Small intestine (tissue), 7 donors: ENCODE results near the gene POU2F3. TPM values are rescaled to one million over a fixed set of nuclear protein-coding genes. Genes with fewer than 3 reads are reported as not detected.

Source experiments
- DNase-seq, 2 donors: peaks; one replicate each; pipeline versions ENCODE4 v3.0.0 to v3.0.0-alpha.2; 2013
- FAIRE-seq: peaks from 2 replicates; lab custom pipeline; 2012; peaks lifted over from hg19 to GRCh38; lab: Jason Lieb, UNC
- H3K27ac ChIP-seq, 3 donors: one replicate each; pipeline ENCODE4 v1.5.1; 2013; ENCODE audit warnings: low read length in 2 of 3, mild to moderate bottlenecking in 2 of 3, control low read depth in 1 of 3, inconsistent platforms in 1 of 3, low read depth in 1 of 3, moderate library complexity in 1 of 3
- H3K27me3 ChIP-seq, 3 donors: one replicate each; pipeline ENCODE4 v1.6.1; 2013; ENCODE audit warnings: low read length in 3 of 3, inconsistent platforms in 1 of 3; ENCODE audit not compliant: control insufficient read depth in 3 of 3, insufficient read depth in 3 of 3
- H3K36me3 ChIP-seq, 3 donors: one replicate each; pipeline ENCODE4 v1.6.1; 2013; ENCODE audit warnings: low read length in 3 of 3, inconsistent platforms in 1 of 3, low read depth in 1 of 3, mild to moderate bottlenecking in 1 of 3, moderate library complexity in 1 of 3; ENCODE audit not compliant: control insufficient read depth in 3 of 3, insufficient read depth in 2 of 3
- H3K4me1 ChIP-seq, 3 donors: one replicate each; pipeline ENCODE4 v1.6.1; 2013; ENCODE audit warnings: low read length in 2 of 3, inconsistent platforms in 1 of 3, low read depth in 1 of 3, mild to moderate bottlenecking in 1 of 3, moderate library complexity in 1 of 3; ENCODE audit not compliant: control insufficient read depth in 3 of 3, insufficient read depth in 2 of 3
- H3K4me3 ChIP-seq, 3 donors: one replicate each; pipeline ENCODE4 v1.5.1; 2013; ENCODE audit warnings: low read length in 3 of 3, control low read depth in 1 of 3, inconsistent platforms in 1 of 3, low read depth in 1 of 3, mild to moderate bottlenecking in 1 of 3, moderate library complexity in 1 of 3
- H3K9me3 ChIP-seq, 2 donors: one replicate each; pipeline ENCODE4 v1.6.1; 2013; ENCODE audit warnings: low read depth in 1 of 2, low read length in 1 of 2; ENCODE audit not compliant: control insufficient read depth in 2 of 2, insufficient read depth in 1 of 2
- WGBS, 3 donors: extraction: QIAGEN DNeasy Blood & Tissue Kit; methylation state at CpG; one replicate each; pipeline ENCODE4 v1.1.7; 2013; 5-methylcytosine and 5-hydroxymethylcytosine counted together
- polyA plus RNA-seq, 4 donors: library from polyadenylated mRNA; stranded (reverse) in 3 of 4; unstranded in 1 of 4; fragments of 200-250 nt in 3 of 4; fragments of 120-200 nt in 1 of 4; gene quantifications; one replicate each; pipeline versions ENCODE4 v1.2.1 to v1.2.3, GENCODE V29; 2013
- donor health status: healthy with polysubstance abuse.
- donor health status: control.
- donor health status: control.
- donor health status: Bipolar disorder and iron deficiency.
- donor health status: healthy.

Gene POU2F3
- polyA plus RNA-seq, 4 donors = 1.0 to 1.6 (median 1.4) TPM

DNA sequence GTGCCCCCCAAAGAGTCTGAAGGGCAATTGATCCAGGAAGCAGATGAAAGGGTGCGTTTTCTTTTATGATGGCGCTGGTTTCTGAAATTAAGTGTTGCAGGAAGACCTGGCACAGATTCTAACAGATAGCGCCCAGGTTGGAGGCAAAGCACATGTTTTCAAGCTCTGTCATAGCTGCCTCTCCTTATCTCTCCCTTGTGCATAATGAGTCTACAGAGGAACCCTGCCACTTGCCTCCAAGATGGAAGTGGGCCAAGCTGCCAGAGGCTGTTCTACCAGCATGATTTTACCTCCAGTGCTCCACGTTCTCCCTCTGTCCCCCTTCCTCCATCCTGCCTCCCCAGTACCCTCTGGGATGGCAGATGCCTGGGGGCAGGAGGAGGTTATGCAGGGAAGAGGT lies 55.2 kb downstream of the POU2F3 start:
- peak; percentile 61 to 92 for DNase-seq
- H3K9me3 ChIP-seq = no peaks in the 10 kb centered on the region
- H3K27ac ChIP-seq = peak overlapping the region in 1 of 3 donors; percentile 29

DNA sequence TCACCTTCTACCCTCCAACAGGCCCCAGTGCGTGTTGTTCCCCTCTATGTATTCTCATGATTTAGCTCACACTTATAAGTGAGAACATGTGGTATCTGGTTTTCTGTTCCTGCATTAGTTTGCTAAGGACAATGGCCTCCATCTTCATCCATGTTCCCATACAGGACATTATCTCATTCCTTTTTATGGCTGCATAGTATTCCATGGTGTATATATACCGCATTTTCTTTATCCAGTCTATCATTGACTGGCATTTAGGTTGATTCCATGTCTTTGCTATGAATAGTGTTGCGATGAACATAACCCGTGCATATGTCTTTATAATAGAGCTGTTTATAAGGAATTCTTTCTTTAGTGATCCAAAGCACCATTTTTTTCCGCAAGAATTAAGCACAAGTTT lies 56.6 kb downstream of the POU2F3 start:
- Histone ChIP-seq H3K36me3 (no peaks in the 10 kb centered on the region), H3K4me1 (peaks cover 0 to 18% (median 5%) of the 10 kb centered on the region in 3 donors), H3K4me3 (no peak overlapping the region), H3K27me3 (no peaks in the 10 kb centered on the region), H3K27ac (no peak overlapping the region), H3K9me3 (no peaks in the 10 kb centered on the region)
- DNase-seq (no peak), FAIRE-seq (no peak)
- WGBS, 3 donors = 96 to 98% (median 96%) methylated on average over 5 of the region's 5 CpGs

More for the DNA sequence above, 55.2 kb downstream of the POU2F3 start:
- FAIRE-seq = no peak
- WGBS, 3 donors = 9 to 40% (median 34%) methylated on average over 4 of the region's 4 CpGs
- no peak overlapping the region for H3K4me3 ChIP-seq
- no peaks in the 10 kb centered on the region for H3K27me3 ChIP-seq
- no peaks in the 10 kb centered on the region for H3K36me3 ChIP-seq
- H3K4me1 ChIP-seq = peaks cover 1 to 18% (median 5%) of the 10 kb centered on the region in 3 donors

GRCh38 chr11:120298461-120298860 lies 58.5 kb downstream of the POU2F3 start:
- 86 to 90% (median 87%) methylated on average over 5 of the region's 5 CpGs for WGBS, 3 donors
- Histone ChIP-seq H3K9me3 (no peaks in the 10 kb centered on the region), H3K27ac (no peak overlapping the region), H3K27me3 (no peaks in the 10 kb centered on the region), H3K36me3 (no peaks in the 10 kb centered on the region), H3K4me1 (peaks cover 0 to 28% (median 5%) of the 10 kb centered on the region in 3 donors), H3K4me3 (no peak overlapping the region)
- FAIRE-seq (no peak), DNase-seq (no peak)

- Histone ChIP-seq H3K9me3 (no peaks in the 10 kb centered on the region), H3K27me3 (no peaks in the 10 kb centered on the region), H3K4me3 (no peak overlapping the region), H3K36me3 (no peaks in the 10 kb centered on the region), H3K27ac (no peak overlapping the region), H3K4me1 (peaks cover 0 to 14% (median 4%) of the 10 kb centered on the region in 3 donors)
- DNase-seq = peak; percentile 40 to 44
- no peak for FAIRE-seq
- 23 to 52% (median 31%) methylated on average over 6 of the region's 6 CpGs for whole genome bisulfite sequencing, 3 donors
Observed at GRCh38 chr11:120302001-120302805, 62.3 kb downstream of the POU2F3 start.

- H3K9me3 ChIP-seq = no peaks in the 10 kb centered on the region
- FAIRE-seq (no peak), DNase-seq (peak; percentile 71 to 85)
- no peak overlapping the region for H3K27ac ChIP-seq
- no peak overlapping the region for H3K4me3 ChIP-seq
- no peaks in the 10 kb centered on the region for H3K27me3 ChIP-seq
- H3K4me1 ChIP-seq = peaks cover 0 to 14% (median 4%) of the 10 kb centered on the region in 3 donors
- WGBS, 3 donors = 14 to 22% (median 16%) methylated on average over 3 of the region's 3 CpGs
- no peaks in the 10 kb centered on the region for H3K36me3 ChIP-seq
Observed at GRCh38 chr11:120303004-120303637, 63.2 kb downstream of the POU2F3 start.

DNA sequence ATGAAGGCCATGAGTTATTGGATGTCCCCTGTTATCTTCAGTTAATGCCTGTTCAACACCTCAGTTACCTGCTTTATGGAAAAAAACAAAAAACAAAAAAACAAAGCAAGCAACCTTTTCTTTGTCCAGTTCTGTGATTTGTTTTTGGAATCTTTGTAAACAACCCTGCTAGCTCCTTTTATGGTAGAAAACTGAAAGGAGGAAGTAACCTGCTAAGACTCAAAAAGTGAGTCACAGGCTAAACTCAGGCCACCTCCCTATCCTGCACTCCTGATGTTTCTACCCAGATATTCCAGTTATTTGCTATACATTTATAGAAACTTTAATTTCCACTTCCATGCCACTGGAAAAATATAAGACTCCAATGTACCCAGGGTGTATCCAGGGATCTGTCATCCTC lies 64.6 kb downstream of the POU2F3 start:
- no peaks in the 10 kb centered on the region for H3K36me3 ChIP-seq
- no peak overlapping the region for H3K27ac ChIP-seq
- peak in 1 of 2 donors; percentile 74 for DNase-seq
- FAIRE-seq = no peak
- no peaks in the 10 kb centered on the region for H3K27me3 ChIP-seq
- no peaks in the 10 kb centered on the region for H3K9me3 ChIP-seq
- H3K4me1 ChIP-seq = peaks cover 0 to 13% (median 4%) of the 10 kb centered on the region in 3 donors
- H3K4me3 ChIP-seq = no peak overlapping the region

- WGBS, 3 donors = 54 to 71% (median 54%) methylated on average over 12 of the region's 12 CpGs
- H3K36me3 ChIP-seq = no peaks in the 10 kb centered on the region
- H3K27ac ChIP-seq = peak overlapping the region in 1 of 3 donors; percentile 18
- H3K4me1 ChIP-seq = peaks cover 0 to 10% (median 4%) of the 10 kb centered on the region in 3 donors
- H3K9me3 ChIP-seq = no peaks in the 10 kb centered on the region
- FAIRE-seq (no peak), DNase-seq (peak in 1 of 2 donors; percentile 77)
- H3K27me3 ChIP-seq = no peaks in the 10 kb centered on the region
- no peak overlapping the region for H3K4me3 ChIP-seq
Observed at GRCh38 chr11:120305286-120305685, 65.3 kb downstream of the POU2F3 start.

GRCh38 chr11:120306519-120307242 lies 66.7 kb downstream of the POU2F3 start:
- Histone ChIP-seq H3K4me1 (peaks cover 4 to 23% (median 8%) of the 10 kb centered on the region in 3 donors), H3K4me3 (no peak overlapping the region), H3K27ac (no peak overlapping the region), H3K9me3 (no peaks in the 10 kb centered on the region), H3K36me3 (no peaks in the 10 kb centered on the region), H3K27me3 (no peaks in the 10 kb centered on the region)
- DNase-seq = peak in 1 of 2 donors; percentile 42
- 50 to 60% (median 52%) methylated on average over 11 of the region's 11 CpGs for WGBS, 3 donors
- FAIRE-seq = no peak
